PC-9 (cell line): Measurements from ENCODE around the gene NUMB.

ENCODE experiments used
- CTCF ChIP-seq: fragments of 200-600 bp; sonication (generic); conservative IDR thresholded peaks from 2 replicates; pipeline ENCODE4 v1.6.1; 2017; ENCODE audit warnings: mixed run types, antibody characterized with exemption, mild to moderate bottlenecking, moderate library complexity
- EZH2 ChIP-seq: fragments of 200-600 bp; sonication (generic); IDR thresholded peaks from 2 replicates; pipeline ENCODE4 v1.8.0; 2017; ENCODE audit warnings: antibody characterized with exemption, low read depth

- TF ChIP-seq CTCF (no peak), EZH2 (no peak)
Observed at GRCh38 chr14:73248108-73248868, 210.1 kb downstream of the NUMB start.
